Gastrocnemius medialis (tissue), 4 donors: Measurements from ENCODE around the gene IQSEC1.

Source experiments
- POLR2A ChIP-seq, 2 donors: fragments of 450-650 bp; IDR thresholded peaks; one replicate each; pipeline ENCODE4 v1.6.1; 2017; ENCODE audit warnings: antibody characterized with exemption in 2 of 2, mild to moderate bottlenecking in 2 of 2, moderate library complexity in 2 of 2
- TF ChIP-seq, protein P1 (sequence below), 5 experiments: fragments of 450-650 bp in 3 of 5; fragments of 200-600 bp in 2 of 5; sonication (generic) in 2 of 5; IDR thresholded peaks in 4 of 5; conservative IDR thresholded peaks in 1 of 5; 1 replicate in 4 of 5; 2 replicates in 1 of 5; pipeline ENCODE4 v1.5.1; 2016 to 2019; ENCODE audit warnings: antibody characterized with exemption in 5 of 5, mild to moderate bottlenecking in 3 of 5, moderate library complexity in 3 of 5

DNA sequence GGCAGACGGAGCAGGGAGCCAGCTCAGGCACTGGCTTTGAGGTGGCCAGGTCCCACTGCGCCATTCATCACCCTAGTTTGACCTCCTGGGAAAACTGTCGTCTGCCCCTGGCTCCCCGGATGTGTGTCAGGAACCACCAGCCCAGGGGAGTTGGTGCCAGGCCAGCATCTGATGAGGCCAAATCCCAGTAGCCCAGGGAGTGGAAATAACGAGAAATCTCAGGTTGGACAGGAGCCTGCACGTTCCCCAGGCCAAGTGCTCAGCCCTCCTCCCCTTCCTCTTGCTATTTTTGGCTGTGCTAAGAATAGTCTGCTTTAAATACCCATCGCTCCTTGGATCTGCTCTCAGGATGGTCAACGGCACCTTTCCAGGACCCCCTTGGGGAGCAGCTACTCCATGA, 138.8 kb downstream of the IQSEC1 start:
- TF ChIP-seq, protein P1, sequence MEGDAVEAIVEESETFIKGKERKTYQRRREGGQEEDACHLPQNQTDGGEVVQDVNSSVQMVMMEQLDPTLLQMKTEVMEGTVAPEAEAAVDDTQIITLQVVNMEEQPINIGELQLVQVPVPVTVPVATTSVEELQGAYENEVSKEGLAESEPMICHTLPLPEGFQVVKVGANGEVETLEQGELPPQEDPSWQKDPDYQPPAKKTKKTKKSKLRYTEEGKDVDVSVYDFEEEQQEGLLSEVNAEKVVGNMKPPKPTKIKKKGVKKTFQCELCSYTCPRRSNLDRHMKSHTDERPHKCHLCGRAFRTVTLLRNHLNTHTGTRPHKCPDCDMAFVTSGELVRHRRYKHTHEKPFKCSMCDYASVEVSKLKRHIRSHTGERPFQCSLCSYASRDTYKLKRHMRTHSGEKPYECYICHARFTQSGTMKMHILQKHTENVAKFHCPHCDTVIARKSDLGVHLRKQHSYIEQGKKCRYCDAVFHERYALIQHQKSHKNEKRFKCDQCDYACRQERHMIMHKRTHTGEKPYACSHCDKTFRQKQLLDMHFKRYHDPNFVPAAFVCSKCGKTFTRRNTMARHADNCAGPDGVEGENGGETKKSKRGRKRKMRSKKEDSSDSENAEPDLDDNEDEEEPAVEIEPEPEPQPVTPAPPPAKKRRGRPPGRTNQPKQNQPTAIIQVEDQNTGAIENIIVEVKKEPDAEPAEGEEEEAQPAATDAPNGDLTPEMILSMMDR (IDR thresholded peaks at IDR 0.05 in 4 of 5, conservative IDR thresholded peaks at IDR 0.05 in 1 of 5), result no peak
- no peak for TF ChIP-seq POLR2A (IDR thresholded peaks at IDR 0.05)
